K562 (cell line): ENCODE results near the gene HSF5. TPM values are rescaled to one million over a fixed set of nuclear protein-coding genes. Genes with fewer than 3 reads are reported as not detected.

ENCODE experiments used
- ATAC-seq: fragments of 200-7000 bp; cut with Tn5 transposase; 3 replicates; pipeline ENCODE4 v1.9.1; 2020; ENCODE audit warnings: moderate library complexity
- BruUV-seq: library from RNA; stranded (reverse); fragments of 400-500 nt; replicated peaks from 2 replicates; lab custom pipeline; 2021; lab: Mats Ljungman, UMichigan
- CTCF ChIA-PET: fragments of 300-600 bp; formaldehyde crosslinking; extraction: SDS; loops from one replicate; lab custom pipeline; 2021; ENCODE audit warnings: low intra/inter-chr PET ratio; lab: Yijun Ruan, JAX
- POLR2A ChIA-PET: fragments of 300-600, 350-650 bp; sonication (Branson Sonifier 250); formaldehyde crosslinking; extraction: SDS; loops from one replicate; lab custom pipeline; 2021; ENCODE audit warnings: antibody characterized with exemption, inconsistent platforms; lab: Yijun Ruan, JAX
- DNase-seq, 4 experiments: peaks; one replicate each; pipeline versions ENCODE4 v3.0.0 to v3.0.0-alpha.2; 2011 to 2018; ENCODE audit warnings: low spot score in 3 of 4, mixed read lengths in 3 of 4; ENCODE audit errors: extremely low read depth in 1 of 4
- FAIRE-seq: peaks from 2 replicates; lab custom pipeline; 2011; peaks lifted over from hg19 to GRCh38; lab: Jason Lieb, UNC
- H2AFZ ChIP-seq: 2 replicates; pipeline ENCODE4 v1.6.0; 2011; ENCODE audit warnings: low read depth, low read length, control low read depth, inconsistent platforms
- H3K27ac ChIP-seq: fragments of 200-600 bp; 3 replicates; pipeline ENCODE4 v1.8.0; 2011; ENCODE audit warnings: low read depth, mild to moderate bottlenecking, control low read depth, inconsistent platforms, low read length, moderate library complexity, mixed read lengths; ENCODE audit errors: extremely low read depth
- H3K27me3 ChIP-seq, 2 experiments: fragments of 300-600 bp in 1 of 2; 2 replicates in 1 of 2; 3 replicates in 1 of 2; pipeline versions ENCODE4 v1.6.0 to v1.8.0; 2011; ENCODE audit warnings: inconsistent platforms in 2 of 2, low read length in 2 of 2, mild to moderate bottlenecking in 1 of 2, mixed read lengths in 1 of 2, moderate library complexity in 1 of 2; ENCODE audit not compliant: control insufficient read depth in 2 of 2, insufficient read depth in 2 of 2
- H3K36me3 ChIP-seq: fragments of 300-600 bp; 3 replicates; pipeline ENCODE4 v1.8.0; 2011; ENCODE audit warnings: mild to moderate bottlenecking, low read length, inconsistent platforms; ENCODE audit not compliant: control insufficient read depth, insufficient read depth
- H3K4me1 ChIP-seq, 2 experiments: fragments of 200-600 bp in 1 of 2; replicated peaks in 1 of 2; 2 replicates in 1 of 2; 3 replicates in 1 of 2; pipeline versions ENCODE4 v1.5.1 to v1.8.0; 2011; ENCODE audit warnings: inconsistent platforms in 2 of 2, low read length in 2 of 2, mild to moderate bottlenecking in 1 of 2, mixed read lengths in 1 of 2, moderate library complexity in 1 of 2; ENCODE audit not compliant: control insufficient read depth in 2 of 2, insufficient read depth in 2 of 2
- H3K4me2 ChIP-seq: 2 replicates; pipeline ENCODE4 v1.6.1; 2011; ENCODE audit warnings: low read length, control low read depth, inconsistent platforms, mixed read lengths; ENCODE audit not compliant: insufficient read depth
- H3K4me3 ChIP-seq: fragments of 200-600 bp; sonication (generic), shearing (Covaris generic); 2 replicates; pipeline ENCODE4 v1.5.1; 2016; ENCODE audit warnings: control low read depth, inconsistent platforms
- H3K79me2 ChIP-seq: fragments of 200-600 bp; 3 replicates; pipeline ENCODE4 v1.8.0; 2011; ENCODE audit warnings: low read length, inconsistent platforms; ENCODE audit not compliant: control insufficient read depth, insufficient read depth
- H3K9ac ChIP-seq, 2 experiments: 2 replicates each; pipeline versions ENCODE4 v1.6.0 to v1.6.1; 2011; ENCODE audit warnings: low read depth in 2 of 2, low read length in 2 of 2, control low read depth in 1 of 2, inconsistent platforms in 1 of 2, mild to moderate bottlenecking in 1 of 2, mixed read lengths in 1 of 2; ENCODE audit not compliant: insufficient read depth in 1 of 2
- H3K9me1 ChIP-seq: one replicate; pipeline ENCODE4 v1.6.0; 2011; ENCODE audit warnings: inconsistent platforms, mild to moderate bottlenecking, low read length, moderate library complexity; ENCODE audit not compliant: control insufficient read depth, insufficient read depth
- H3K9me3 ChIP-seq: replicated peaks from 2 replicates; pipeline ENCODE4 v1.5.1; 2011; ENCODE audit warnings: low read depth, low read length, inconsistent platforms; ENCODE audit not compliant: control insufficient read depth, insufficient read depth
- H4K20me1 ChIP-seq: replicated peaks from 2 replicates; pipeline ENCODE4 v1.6.1; 2011; ENCODE audit warnings: low read length, inconsistent platforms, mixed read lengths; ENCODE audit not compliant: control insufficient read depth, insufficient read depth
- ARNT ChIP-seq, 2 experiments: fragments of 450-650 bp; IDR thresholded peaks; 2 replicates each; pipeline ENCODE4 v1.6.1; 2016; ENCODE audit warnings: mild to moderate bottlenecking in 1 of 2
- CEBPG ChIP-seq, 3 experiments: fragments of 200-800 bp in 1 of 3; sonication (Bioruptor generic) in 1 of 3; sonication (generic) in 1 of 3; formaldehyde crosslinking in 1 of 3; IDR thresholded peaks in 2 of 3; conservative IDR thresholded peaks in 1 of 3; 2 replicates each; pipeline versions ENCODE4 v1.6.1 to v1.8.0; 2016 to 2022; ENCODE audit warnings: missing compliant biosample characterization in 2 of 3, missing genetic modification characterization in 2 of 3, mild to moderate bottlenecking in 1 of 3, missing genetic modification reagents in 1 of 3
- CLOCK ChIP-seq: fragments of 250-450 bp; sonication (Bioruptor Pico); IDR thresholded peaks from 2 replicates; pipeline ENCODE4 v1.4.0; 2020; ENCODE audit warnings: mild to moderate bottlenecking, moderate library complexity, borderline replicate concordance
- ETV5 ChIP-seq: sonication (generic); formaldehyde crosslinking; IDR thresholded peaks from 2 replicates; pipeline ENCODE4 v1.4.0; 2020; ENCODE audit warnings: low read depth, mild to moderate bottlenecking, missing genetic modification reagents
- STAG1 ChIP-seq: sonication (generic); formaldehyde crosslinking; IDR thresholded peaks from 2 replicates; pipeline ENCODE4 v1.5.0; 2020; ENCODE audit warnings: missing genetic modification reagents, borderline replicate concordance
- TEAD4 ChIP-seq, 2 experiments: sonication (generic) in 1 of 2; formaldehyde crosslinking in 1 of 2; IDR thresholded peaks; 2 replicates each; pipeline versions ENCODE4 v1.6.1 to v1.8.0; 2012 to 2022; ENCODE audit warnings: borderline replicate concordance in 1 of 2, inconsistent platforms in 1 of 2, low read length in 1 of 2, mild to moderate bottlenecking in 1 of 2, missing genetic modification reagents in 1 of 2
- ZKSCAN1 ChIP-seq: fragments of 150-350 bp; IDR thresholded peaks from 2 replicates; pipeline ENCODE4 v1.6.1; 2016; ENCODE audit warnings: low read depth, low read length
- ZNF224 ChIP-seq: sonication (generic); formaldehyde crosslinking; IDR thresholded peaks from 2 replicates; pipeline ENCODE4 v1.8.0; 2022; ENCODE audit warnings: mild to moderate bottlenecking, missing genetic modification reagents
- ZNF282 ChIP-seq: sonication (generic); formaldehyde crosslinking; IDR thresholded peaks from 2 replicates; pipeline ENCODE4 v1.8.1; 2023; ENCODE audit warnings: missing genetic modification reagents
- ZNF384 ChIP-seq: IDR thresholded peaks from 2 replicates; pipeline ENCODE4 v1.6.1; 2012; ENCODE audit warnings: low read depth, low read length, improper control_type of control experiment
- WGBS: fragments of 100-300 bp; shearing (Covaris generic); methylation state at CpG from one replicate; pipeline ENCODE4 v1.1.6; 2016; ENCODE audit warnings: low coverage, mixed read lengths; ENCODE audit not compliant: insufficient coverage; ENCODE audit errors: missing lambda C conversion rate; 5-methylcytosine and 5-hydroxymethylcytosine counted together
- in situ Hi-C: fragments of 300-500 bp; cut with MboI; formaldehyde crosslinking; loops from 4 replicates; pipeline ENCODE4 v1.15.0; 2018; ENCODE audit warnings: inconsistent platforms, mixed read lengths
- intact Hi-C: fragments of 100-400 bp; cut with micrococcal nuclease; formaldehyde crosslinking; loops from 2 replicates; pipeline ENCODE4 v1.14.2; 2022
- polyA plus RNA-seq, 8 experiments: library from polyadenylated mRNA; depleted of rRNA in 4 of 8; stranded (reverse) in 5 of 8; unstranded in 3 of 8; fragments of >200 nt; fragmentation: Nextera tagmentation in 2 of 8; fragmentation: Illumina TruSeq in 1 of 8; extraction: Ambion mirVana in 2 of 8; extraction: Trizol in 1 of 8; gene quantifications; 2 replicates each; pipeline versions ENCODE4 v1.2.1 to v1.2.3, GENCODE V29; 2011 to 2014; ENCODE audit warnings: inconsistent platforms in 1 of 8, missing spikeins in 1 of 8
- total RNA-seq, 7 experiments: library from RNA; depleted of rRNA in 6 of 7; stranded (reverse); fragments of >200 nt in 6 of 7; fragmentation: Illumina TruSeq in 2 of 7; extraction: Trizol in 2 of 7; gene quantifications; 2 replicates each; pipeline versions ENCODE4 v1.2.1 to v1.2.3, GENCODE V29; 2011 to 2021; ENCODE audit warnings: low replicate concordance in 1 of 7
- TF ChIP-seq, protein P1 (sequence below), 2 experiments: fragments of 450-650 bp in 1 of 2; sonication (generic) in 1 of 2; formaldehyde crosslinking; conservative IDR thresholded peaks; 2 replicates each; pipeline versions ENCODE4 v1.4.0 to v1.8.1; 2020 to 2022; ENCODE audit warnings: mild to moderate bottlenecking in 1 of 2, missing genetic modification reagents in 1 of 2

HSF5 gene
- total and polyA plus RNA-seq, 9 of the 15 experiments (the other 6 are each of a cell fraction or from before 2014, with no cell fraction given) = 0.04 TPM; not detected in 8

DNA sequence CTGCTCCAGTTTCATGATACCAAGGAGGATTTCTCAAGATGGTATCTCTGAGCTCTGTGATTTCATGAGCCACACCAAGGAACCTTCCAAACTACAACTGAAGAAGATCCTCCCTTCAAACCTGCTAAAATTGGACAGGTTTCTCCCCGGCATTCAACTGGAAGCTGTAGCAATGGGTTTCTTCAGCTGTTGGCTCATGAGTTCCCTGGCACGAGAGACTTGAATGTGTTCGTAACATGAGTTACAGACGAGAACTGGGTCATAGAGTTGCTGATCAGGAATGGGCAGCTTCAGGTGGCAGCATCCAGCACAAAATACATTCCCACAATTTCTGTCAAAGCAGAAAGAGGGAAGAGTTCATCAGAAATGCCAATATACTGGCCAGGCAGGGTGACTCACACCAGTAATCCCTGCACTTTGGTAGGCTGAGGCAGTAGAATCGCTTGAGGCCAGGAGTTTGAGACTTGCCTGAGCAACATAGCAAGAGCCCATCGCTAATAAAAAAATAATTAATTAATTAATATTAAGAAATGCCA is 3.4 kb upstream of the HSF5 start:
- no peaks in the 10 kb centered on the region for H3K79me2 ChIP-seq
- peaks cover 13 to 16% of the 10 kb centered on the region in 2 experiments; a peak in 4 of 5 replicates for H3K4me1 ChIP-seq
- ATAC-seq (no peak), FAIRE-seq (no peak), DNase-seq (no peak)
- H3K36me3 ChIP-seq = peaks cover 74% of the 10 kb centered on the region
- intact Hi-C loops (no loop called here), in situ Hi-C loops (no loop called here)
- no peaks in the 10 kb centered on the region for H3K9me3 ChIP-seq
- peaks cover 5% of the 10 kb centered on the region; the same call in 1 of the 2 replicates for H4K20me1 ChIP-seq
- no peak overlapping the region for H3K9ac ChIP-seq
- ChIA-PET CTCF (no interaction called here), POLR2A (interaction anchor here (0.6 to 2.5 kb wide), 5 partner anchors 10 to 186 kb away, joined by 3 to 16 read pairs (median 5); no protein-coding TSS in a partner anchor)
- TF ChIP-seq CLOCK (no peak), ZKSCAN1 (no peak), ZNF282 (no peak), TEAD4 (IDR thresholded peaks at IDR 0.05; ENCODE audit: low read length) (no peak), TEAD4 (CRISPR knock-in tag; IDR thresholded peaks at IDR 0.05; ENCODE audit: borderline replicate concordance) (no peak), ARNT (IDR thresholded peaks at IDR 0.05) (no peak), CEBPG (CRISPR knock-in tag; IDR thresholded peaks at IDR 0.05) (no peak), CEBPG (tag; conservative IDR thresholded peaks at IDR 0.05 in 1 of 2, IDR thresholded peaks at IDR 0.05 in 1 of 2) (no peak), ZNF224 (CRISPR knock-in tag) (no peak), STAG1 (no peak), ETV5 (no peak), ZNF384 (no peak)
- TF ChIP-seq, protein P1, sequence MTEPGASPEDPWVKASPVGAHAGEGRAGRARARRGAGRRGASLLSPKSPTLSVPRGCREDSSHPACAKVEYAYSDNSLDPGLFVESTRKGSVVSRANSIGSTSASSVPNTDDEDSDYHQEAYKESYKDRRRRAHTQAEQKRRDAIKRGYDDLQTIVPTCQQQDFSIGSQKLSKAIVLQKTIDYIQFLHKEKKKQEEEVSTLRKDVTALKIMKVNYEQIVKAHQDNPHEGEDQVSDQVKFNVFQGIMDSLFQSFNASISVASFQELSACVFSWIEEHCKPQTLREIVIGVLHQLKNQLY (CRISPR knock-in tag; conservative IDR thresholded peaks at IDR 0.05) = no peak
- no TSS peak for BruUV-seq
- H3K4me3 ChIP-seq = no peak overlapping the region
- 88% methylated on average over 6 of the region's 6 CpGs for WGBS
- H3K4me2 ChIP-seq = no peak overlapping the region
- H3K27me3 ChIP-seq = no peaks in the 10 kb centered on the region
- H2AFZ ChIP-seq = no peak overlapping the region
- no peak overlapping the region for H3K27ac ChIP-seq
- no peaks in the 10 kb centered on the region for H3K9me1 ChIP-seq
